ENCODE data around the gene CHSY3. TPM values are rescaled to one million over a fixed set of nuclear protein-coding genes. Genes with fewer than 3 reads are reported as not detected.

CHSY3 gene
- total RNA-seq, 1 donor from 2014 or later = 51.3 TPM

DNA sequence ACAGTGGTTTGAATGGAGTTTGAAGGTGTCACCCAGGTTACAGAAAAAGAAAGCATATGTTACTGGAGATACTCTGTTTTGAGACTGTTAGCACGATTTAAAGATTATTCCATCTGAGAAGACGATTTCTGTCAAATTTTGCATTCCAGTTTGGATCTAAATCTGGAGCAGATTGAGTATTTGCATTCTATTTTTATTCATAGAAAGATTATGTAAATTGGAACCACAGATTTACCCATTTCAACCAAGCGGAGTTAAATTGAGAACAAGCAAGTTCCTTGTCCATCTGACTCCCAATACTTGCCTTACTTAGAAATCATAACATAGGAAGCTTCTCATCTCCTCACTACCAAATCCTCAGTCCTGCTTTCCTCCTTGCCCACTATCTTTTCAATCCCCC lies 255.7 kb downstream of the CHSY3 start:
- Histone ChIP-seq H3K36me3 (no peaks in the 10 kb centered on the region), H3K4me1 (peaks cover 0 to 4% of the 10 kb centered on the region in 2 donors), H3K27me3 (no peaks in the 10 kb centered on the region), H3K4me3 (no peak overlapping the region), H3K27ac (no peak overlapping the region), H3K9me3 (no peaks in the 10 kb centered on the region)
- TF ChIP-seq, protein P1, sequence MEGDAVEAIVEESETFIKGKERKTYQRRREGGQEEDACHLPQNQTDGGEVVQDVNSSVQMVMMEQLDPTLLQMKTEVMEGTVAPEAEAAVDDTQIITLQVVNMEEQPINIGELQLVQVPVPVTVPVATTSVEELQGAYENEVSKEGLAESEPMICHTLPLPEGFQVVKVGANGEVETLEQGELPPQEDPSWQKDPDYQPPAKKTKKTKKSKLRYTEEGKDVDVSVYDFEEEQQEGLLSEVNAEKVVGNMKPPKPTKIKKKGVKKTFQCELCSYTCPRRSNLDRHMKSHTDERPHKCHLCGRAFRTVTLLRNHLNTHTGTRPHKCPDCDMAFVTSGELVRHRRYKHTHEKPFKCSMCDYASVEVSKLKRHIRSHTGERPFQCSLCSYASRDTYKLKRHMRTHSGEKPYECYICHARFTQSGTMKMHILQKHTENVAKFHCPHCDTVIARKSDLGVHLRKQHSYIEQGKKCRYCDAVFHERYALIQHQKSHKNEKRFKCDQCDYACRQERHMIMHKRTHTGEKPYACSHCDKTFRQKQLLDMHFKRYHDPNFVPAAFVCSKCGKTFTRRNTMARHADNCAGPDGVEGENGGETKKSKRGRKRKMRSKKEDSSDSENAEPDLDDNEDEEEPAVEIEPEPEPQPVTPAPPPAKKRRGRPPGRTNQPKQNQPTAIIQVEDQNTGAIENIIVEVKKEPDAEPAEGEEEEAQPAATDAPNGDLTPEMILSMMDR (IDR thresholded peaks at IDR 0.05) = no peak
- intact Hi-C loops (cut with DNase I) = no loop called here
- DNase-seq (ENCODE audit: low spot score in 2 of 2) = no peak

DNA sequence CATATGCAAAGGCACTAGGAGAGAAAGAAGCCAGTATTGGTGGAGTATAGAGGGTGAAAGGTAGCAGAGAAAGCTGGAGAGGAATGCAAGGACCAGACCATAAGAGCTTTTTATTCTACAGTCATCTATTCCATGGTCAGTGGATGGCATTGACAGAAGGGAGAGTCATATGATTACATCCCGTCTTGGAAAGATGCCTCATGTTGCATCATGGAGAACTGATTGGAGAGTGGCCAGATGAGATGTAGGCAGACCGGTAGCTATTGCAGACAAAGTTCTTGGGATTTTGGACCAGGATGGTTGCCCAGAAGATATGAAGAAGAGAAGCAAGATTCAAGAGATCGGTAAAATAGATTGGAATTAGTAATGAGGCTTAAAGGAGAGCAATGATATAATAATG lies 260.7 kb downstream of the CHSY3 start:
- DNase-seq (ENCODE audit: low spot score in 2 of 2) = no peak
- H3K27me3 ChIP-seq = no peaks in the 10 kb centered on the region
- TF ChIP-seq, protein P1 (IDR thresholded peaks at IDR 0.05) = no peak
- no peak overlapping the region for H3K4me3 ChIP-seq
- H3K4me1 ChIP-seq = peaks cover 0 to 5% of the 10 kb centered on the region in 2 donors
- no peak overlapping the region for H3K27ac ChIP-seq
- intact Hi-C loops (cut with DNase I) = no loop called here
- H3K36me3 ChIP-seq = no peaks in the 10 kb centered on the region
- H3K9me3 ChIP-seq = no peaks in the 10 kb centered on the region

DNA sequence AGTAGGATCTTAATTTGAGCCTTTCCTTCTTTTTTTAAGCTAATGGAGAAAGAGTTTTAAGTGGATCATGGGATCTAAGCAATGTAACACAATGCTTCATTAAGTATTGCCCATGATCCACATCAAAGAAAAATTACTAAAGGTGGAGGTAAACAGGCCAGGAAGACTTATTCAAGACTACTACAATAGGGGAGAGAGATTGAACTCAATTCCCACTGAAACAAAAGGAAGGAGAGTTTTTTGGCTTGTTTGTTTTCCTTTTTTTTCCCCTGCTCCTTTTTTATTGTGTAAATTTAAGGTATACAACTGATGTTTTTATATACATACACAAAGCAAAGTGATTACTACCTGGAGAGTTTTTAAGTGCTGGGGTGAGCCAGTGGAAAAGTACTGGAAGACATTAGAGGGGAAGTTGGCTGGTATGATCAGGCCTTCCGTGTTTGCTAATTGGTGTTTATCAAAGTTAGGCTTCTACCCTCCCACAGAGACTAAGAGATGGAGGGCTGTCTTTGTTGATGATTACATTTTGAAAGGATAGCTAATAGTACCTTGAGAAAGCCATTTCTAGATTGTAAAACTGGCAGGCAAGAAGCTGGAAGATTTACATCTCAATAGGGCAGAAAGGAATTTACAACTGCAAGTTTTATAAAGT lies 262.7 kb downstream of the CHSY3 start:
- intact Hi-C loops (cut with DNase I) = no loop called here
- Histone ChIP-seq H3K27me3 (no peaks in the 10 kb centered on the region), H3K4me3 (no peak overlapping the region), H3K27ac (no peak overlapping the region), H3K36me3 (no peaks in the 10 kb centered on the region), H3K9me3 (no peaks in the 10 kb centered on the region), H3K4me1 (peaks cover 0 to 5% of the 10 kb centered on the region in 2 donors)
- no peak for DNase-seq (ENCODE audit: low spot score in 2 of 2)
- TF ChIP-seq, protein P1 (IDR thresholded peaks at IDR 0.05) = no peak

DNA sequence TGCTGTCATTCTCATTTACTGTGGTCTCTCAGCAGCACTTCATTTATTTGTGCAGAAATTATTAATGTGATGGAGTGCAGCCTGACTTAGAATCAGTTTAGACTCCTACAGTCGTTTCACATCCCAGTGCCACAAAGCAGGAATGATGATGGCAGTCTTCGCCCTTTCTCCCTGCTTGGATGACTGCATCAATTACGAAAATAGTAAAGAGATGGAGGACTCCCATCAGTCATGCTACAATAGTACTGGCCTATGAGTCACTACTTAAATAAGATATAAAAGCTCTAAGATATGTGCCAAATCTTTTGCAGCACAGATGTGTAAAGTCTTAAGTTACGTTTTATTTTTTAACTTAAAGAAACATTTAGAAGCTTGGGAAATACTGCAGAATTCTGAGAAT lies 263.9 kb downstream of the CHSY3 start:
- intact Hi-C loops (cut with DNase I) = no loop called here
- no peaks in the 10 kb centered on the region for H3K9me3 ChIP-seq
- H3K36me3 ChIP-seq = no peaks in the 10 kb centered on the region
- no peak for DNase-seq (ENCODE audit: low spot score in 2 of 2)
- H3K27ac ChIP-seq = peak overlapping the region; percentile 9 to 56
- TF ChIP-seq, protein P1 (IDR thresholded peaks at IDR 0.05) = no peak
- no peak overlapping the region for H3K4me3 ChIP-seq
- H3K4me1 ChIP-seq = peaks cover 0 to 5% of the 10 kb centered on the region in 2 donors
- H3K27me3 ChIP-seq = no peaks in the 10 kb centered on the region

DNA sequence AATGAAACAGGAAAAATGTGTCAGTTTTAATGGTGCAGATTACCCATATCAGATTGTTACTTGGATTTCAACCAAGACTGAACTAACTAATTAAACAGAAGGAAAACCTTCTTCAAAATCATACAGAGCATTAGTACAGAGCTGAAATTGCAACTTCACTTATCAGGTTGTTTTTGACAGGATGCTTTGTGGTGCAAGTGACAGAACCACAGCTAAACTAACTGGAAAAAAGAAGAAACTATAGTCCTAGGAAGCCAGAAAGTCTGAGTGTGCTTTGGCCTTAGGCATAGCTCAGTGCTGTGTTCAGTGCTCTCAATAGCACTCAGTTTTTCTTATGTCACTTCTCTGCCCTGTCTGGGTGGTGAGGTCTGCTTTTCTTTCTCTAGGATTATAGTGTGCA lies 267.4 kb downstream of the CHSY3 start:
- Histone ChIP-seq H3K27me3 (no peaks in the 10 kb centered on the region), H3K4me1 (peaks cover 0 to 5% of the 10 kb centered on the region in 2 donors), H3K9me3 (peaks cover 0 to 6% of the 10 kb centered on the region in 2 donors), H3K36me3 (no peaks in the 10 kb centered on the region), H3K27ac (no peak overlapping the region), H3K4me3 (no peak overlapping the region)
- intact Hi-C loops (cut with DNase I) = no loop called here
- TF ChIP-seq, protein P1 (IDR thresholded peaks at IDR 0.05) = no peak
- DNase-seq (ENCODE audit: low spot score in 2 of 2) = no peak
